Right ventricle myocardium inferior (tissue), 1 donor: ENCODE measurements around the gene TMEM158. TPM values are rescaled to one million over a fixed set of nuclear protein-coding genes. Genes with fewer than 3 reads are reported as not detected.

Experiments
- ATAC-seq: fragments of 200-7000 bp; cut with Tn5 transposase; one replicate; pipeline ENCODE4 v1.9.1; 2020; ENCODE audit warnings: mild to moderate bottlenecking, moderate library complexity
- DNase-seq: peaks from one replicate; pipeline ENCODE4 v3.0.0; 2021; ENCODE audit errors: missing footprints
- intact Hi-C: fragments of 100-400 bp; cut with DNase I; formaldehyde crosslinking; loops from one replicate; pipeline ENCODE4 v1.11.0; 2022
- total RNA-seq: library from RNA; stranded (reverse); fragmentation: NEBNext Ultra II Directional; extraction: Animal tissue kit (Norgen Biotek cat#: 25700); gene quantifications from one replicate; pipeline ENCODE4 v1.2.1, GENCODE V29; 2021
- donor health status: DM: no; HTN: yes; CAD: no; lungs with severe emphysema.

TMEM158 gene
- total RNA-seq, 1 donor from 2014 or later = 0.60 TPM

DNA sequence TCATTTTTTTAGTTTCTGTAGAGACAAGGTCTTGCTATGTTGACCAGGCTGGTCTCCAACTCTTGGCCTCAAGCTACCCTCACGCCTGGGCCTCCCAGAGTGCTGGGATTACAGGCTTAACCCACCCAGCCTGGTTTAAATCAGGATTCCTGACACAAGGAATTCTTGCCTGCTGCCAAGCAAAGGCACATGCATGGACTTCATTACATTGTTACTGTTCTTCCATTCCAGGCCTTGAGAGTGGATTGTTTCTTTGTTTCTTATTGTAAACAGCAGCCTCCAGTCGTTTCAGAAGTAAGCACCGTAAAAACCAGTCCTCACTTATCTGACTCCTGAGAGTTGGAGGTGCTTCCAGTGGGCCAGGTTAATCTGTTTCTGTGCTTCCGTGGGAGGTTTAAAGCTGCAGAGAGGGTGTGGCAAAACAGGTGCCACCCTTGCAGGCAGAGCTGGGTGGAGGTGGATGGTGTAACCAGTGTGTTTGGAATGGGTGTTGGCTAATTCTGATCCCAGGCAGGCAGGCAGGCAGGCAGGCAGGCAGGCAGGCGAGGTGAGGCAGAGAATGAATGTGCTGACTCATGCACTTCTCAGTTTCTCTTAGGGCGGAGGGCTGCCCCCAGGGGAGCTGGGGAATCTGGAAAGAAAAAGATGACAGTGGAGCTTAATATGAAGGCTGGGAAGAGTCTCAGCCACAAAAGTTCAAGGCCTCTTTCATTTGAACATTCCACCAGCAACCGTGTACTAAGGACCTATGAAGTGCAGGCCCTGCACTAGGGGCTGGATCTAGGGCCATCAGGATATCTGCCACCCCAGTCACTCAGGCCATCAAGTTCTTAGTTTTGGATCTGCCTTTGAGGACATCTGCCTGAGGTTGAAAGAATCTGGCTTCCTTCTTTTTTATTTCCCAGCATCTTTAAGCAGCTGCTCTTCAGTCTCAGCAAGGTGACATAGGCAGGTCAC is 42.9 kb downstream of the TMEM158 start:
- intact Hi-C loops = no loop called here
- DNase-seq (no peak), ATAC-seq (no peak)

DNA sequence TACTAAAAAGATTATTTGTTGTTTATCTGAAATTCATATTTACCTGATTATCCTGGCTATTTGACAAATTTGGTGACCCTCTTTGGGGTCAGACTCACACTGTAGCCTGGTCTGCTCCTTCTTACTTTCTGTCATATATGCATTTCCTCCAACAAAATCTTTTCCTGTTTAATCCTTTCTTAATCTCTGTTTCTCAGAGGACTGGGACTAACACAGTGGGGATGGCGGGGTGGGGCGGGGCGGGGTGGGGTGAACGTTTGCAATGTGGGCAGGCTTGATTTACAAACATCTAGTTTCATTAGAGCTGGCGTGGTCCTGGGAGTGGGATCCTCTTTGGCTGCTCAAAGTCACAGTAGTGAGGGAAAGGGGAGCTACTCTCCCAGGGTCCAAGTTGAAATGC is 44.6 kb downstream of the TMEM158 start:
- DNase-seq (no peak), ATAC-seq (no peak)
- intact Hi-C loops = no loop called here

GRCh38 chr3:45180899-45181298 is 45.2 kb downstream of the TMEM158 start:
- intact Hi-C loops = no loop called here
- ATAC-seq (no peak), DNase-seq (no peak)

DNA sequence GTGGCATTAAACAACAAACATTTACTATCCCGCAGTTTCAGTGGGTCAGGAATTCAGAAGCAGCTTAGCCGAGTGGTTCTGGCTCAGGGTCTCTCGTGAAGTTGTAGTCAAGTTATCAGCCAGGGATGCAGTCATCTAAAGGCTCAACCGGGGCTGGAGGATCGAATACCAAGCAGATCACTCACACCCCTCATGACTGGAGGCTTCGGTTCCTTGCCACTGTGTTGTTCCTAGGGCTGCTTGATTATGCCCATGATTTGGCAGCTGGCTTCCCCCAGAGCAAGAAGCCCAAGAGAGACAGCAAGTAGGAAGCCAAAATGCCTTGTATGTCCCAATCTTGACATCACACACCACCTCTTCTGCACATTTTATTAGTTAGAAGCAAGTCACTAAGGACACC is 46.0 kb downstream of the TMEM158 start:
- ATAC-seq = no peak

DNA sequence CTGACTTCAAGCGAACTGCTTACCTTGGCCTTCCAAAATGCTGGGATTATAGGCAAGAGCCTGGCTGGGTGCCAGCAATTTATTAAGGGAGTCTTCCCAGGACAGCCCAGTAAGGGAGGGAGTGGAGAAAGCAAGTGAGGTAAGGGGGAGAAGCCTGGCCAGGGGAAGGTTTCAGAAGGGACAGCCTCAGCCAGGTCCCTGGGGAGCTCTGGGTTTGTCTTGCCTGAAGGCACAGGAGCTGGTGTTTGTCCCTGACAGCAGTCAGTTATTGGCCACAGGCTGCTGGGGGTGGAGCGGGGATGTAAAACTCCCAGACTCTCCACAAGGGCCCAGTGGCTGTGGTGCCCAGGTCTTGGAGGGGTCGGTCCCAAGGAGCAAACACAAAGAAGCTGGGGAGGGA is 46.9 kb downstream of the TMEM158 start:
- intact Hi-C loops = no loop called here
- DNase-seq (no peak), ATAC-seq (no peak)

More for the DNA sequence above, 46.0 kb downstream of the TMEM158 start:
- intact Hi-C loops = no loop called here
- DNase-seq = no peak

DNA sequence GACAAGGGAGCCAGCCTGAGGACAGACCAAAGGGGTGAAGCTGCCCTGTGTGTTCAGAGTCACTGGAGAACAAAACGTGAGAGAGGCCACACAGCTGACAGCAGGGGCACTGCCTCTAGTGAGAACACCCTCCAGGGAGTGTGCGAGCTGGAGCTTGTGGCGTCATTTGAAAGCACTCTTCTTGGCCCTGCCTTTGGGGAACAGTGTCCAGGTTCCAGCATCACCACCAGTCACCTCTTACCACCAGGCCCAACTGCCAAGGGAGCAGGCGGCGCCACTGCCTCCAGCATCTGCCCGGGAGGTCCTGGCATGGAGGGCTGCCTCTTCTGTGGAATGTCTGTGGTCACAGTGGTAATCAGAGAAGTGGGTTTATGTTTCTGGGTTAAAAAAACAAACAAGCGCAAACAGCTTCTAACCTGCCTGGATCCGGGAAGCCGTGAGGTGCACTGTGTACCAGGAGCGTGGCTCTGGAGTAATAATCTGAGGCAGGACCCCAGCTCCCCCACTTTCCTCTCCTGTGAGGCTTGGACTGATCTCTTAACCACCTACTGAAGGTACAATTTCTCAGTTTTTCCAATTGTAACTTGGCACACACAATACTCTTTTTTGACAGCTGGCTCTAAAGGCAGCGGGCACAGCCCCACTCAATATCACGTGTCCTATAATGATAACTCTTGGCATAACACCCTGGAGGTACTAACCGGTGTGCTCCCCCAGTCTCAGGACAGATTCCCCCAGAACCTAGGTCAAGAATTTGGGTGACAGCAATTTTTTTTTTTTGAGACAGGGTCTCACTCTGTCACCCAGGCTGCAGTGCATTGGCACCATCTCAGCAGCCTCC is 47.7 kb downstream of the TMEM158 start:
- no peak for DNase-seq
- intact Hi-C loops = no loop called here
- ATAC-seq = no peak

GRCh38 chr3:45176912-45177311 is 49.2 kb downstream of the TMEM158 start:
- intact Hi-C loops = no loop called here
- DNase-seq (no peak), ATAC-seq (no peak)

Other genes starting within 250 kb of the TMEM158 start
- gene CLEC3B, start 200.0 kb downstream of the TMEM158 start, total RNA-seq = 70.8 TPM
- gene CDCP1, start 79.9 kb downstream of the TMEM158 start, total RNA-seq = 0.32 TPM
- 17.8 TPM for gene LARS2, start 162.3 kb upstream of the TMEM158 start, total RNA-seq